ENCODE results near the gene DYNLT4. TPM values are rescaled to one million over a fixed set of nuclear protein-coding genes. Genes with fewer than 3 reads are reported as not detected.
A peak's percentile ranks its signal among the peaks of the same experiment; 100 is the strongest.

The DYNLT4 gene
- total RNA-seq (1 to 10 TPM in 1 of 2 donors, not detected in 1; 1.6 TPM), polyA plus RNA-seq (ENCODE audit: insufficient read length in 6 of 6) (1 to 10 TPM in 2 of 6 donors, under 1 TPM in 4; 0.53 to 1.5 (median 0.85) TPM)
- long read RNA-seq, donor 1, partial matches to known transcripts, result 0 of 3 reads
- long read RNA-seq, donor 1, other reads (novel, unspliced or antisense), result 0 of 3 reads
- long read RNA-seq, donor 2, transcript TCTEX1D4-201 (1 exons, 763 nt), result major isoform, 6 of 6 reads
- long read RNA-seq, donor 2, partial matches to known transcripts, result 0 of 6 reads
- long read RNA-seq, donor 2, other reads (novel, unspliced or antisense), result 0 of 6 reads
- long read RNA-seq, donor 3, partial matches to known transcripts, result 0 of 3 reads
- long read RNA-seq, donor 3, other reads (novel, unspliced or antisense), result 0 of 3 reads
- long read RNA-seq, donor 4, result 0 reads
- long read RNA-seq, donor 5, transcript TCTEX1D4-201 (1 exons, 763 nt), result major isoform, 10 of 10 reads
- long read RNA-seq, donor 5, partial matches to known transcripts, result 0 of 10 reads
- long read RNA-seq, donor 5, other reads (novel, unspliced or antisense), result 0 of 10 reads
- long read RNA-seq, donor 6, partial matches to known transcripts, result 0 of 1 reads
- long read RNA-seq, donor 6, other reads (novel, unspliced or antisense), result 0 of 1 reads
- long read RNA-seq, donor 7, partial matches to known transcripts, result 0 of 3 reads
- long read RNA-seq, donor 7, other reads (novel, unspliced or antisense), result 0 of 3 reads
- long read RNA-seq, donor 8, transcript TCTEX1D4-201 (1 exons, 763 nt), result major isoform, 13 of 13 reads
- long read RNA-seq, donor 8, partial matches to known transcripts, result 0 of 13 reads
- long read RNA-seq, donor 8, other reads (novel, unspliced or antisense), result 0 of 13 reads
- long read RNA-seq, donor 9, result 0 reads
- long read RNA-seq, donor 10, partial matches to known transcripts, result 0 of 3 reads
- long read RNA-seq, donor 10, other reads (novel, unspliced or antisense), result 3 of 3 reads
- long read RNA-seq, donor 11, transcript TCTEX1D4-201 (1 exons, 763 nt), result major isoform, 21 of 21 reads
- long read RNA-seq, donor 11, partial matches to known transcripts, result 0 of 21 reads
- long read RNA-seq, donor 11, other reads (novel, unspliced or antisense), result 0 of 21 reads
- long read RNA-seq, donor 12, transcript TCTEX1D4-201 (1 exons, 763 nt), result major isoform, 8 of 8 reads
- long read RNA-seq, donor 12, partial matches to known transcripts, result 0 of 8 reads
- long read RNA-seq, donor 12, other reads (novel, unspliced or antisense), result 0 of 8 reads

GRCh38 chr1:44806704-44807363 lies at the start of gene DYNLT4:
Gene DYNLT4, minus strand, starts transcription at chr1:44807351. Its CDS starts 683 bp downstream, at chr1:44806668.
- intact Hi-C loops (cut with DNase I), result no loop called here
- TF ChIP-seq CTCF (IDR thresholded peaks at IDR 0.05), result no peak
- Histone ChIP-seq H3K36me3 (peaks cover 0 to 51% of the 10 kb centered on the region in 2 donors), H3K27me3 (no peaks in the 10 kb centered on the region), H3K27ac (peak within 1 kb of the TSS; percentile 97 to 99), H3K4me1 (peaks cover 43 to 100% of the 10 kb centered on the region in 2 donors), H3K9me3 (no peaks in the 10 kb centered on the region), H3K4me3 (peak within 1 kb of the TSS in 1 of 2 donors; percentile 25)
- ATAC-seq, result no peak
- no peak for DNase-seq

DNA sequence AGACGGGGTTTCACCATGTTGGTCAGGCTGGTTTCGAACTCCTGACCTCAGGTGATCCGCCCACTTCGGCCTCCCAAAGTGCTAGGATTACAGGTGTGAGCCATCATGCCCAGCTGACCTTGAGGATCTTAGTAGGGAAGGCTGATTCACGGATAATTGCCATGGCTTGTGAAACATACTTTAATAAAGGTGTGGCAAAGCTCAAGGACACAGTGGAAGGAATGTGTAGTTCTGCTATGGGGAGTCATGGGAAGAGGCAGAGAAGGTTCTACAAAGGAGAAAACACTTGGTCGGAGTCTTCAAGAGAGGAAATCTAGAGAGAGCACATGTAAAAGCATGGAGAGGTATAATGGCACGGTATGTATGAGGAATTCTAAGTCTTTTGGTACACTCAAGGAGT lies 48.6 kb upstream of the DYNLT4 start:
- ATAC-seq, result peak; percentile 90
- H3K36me3 ChIP-seq, result peaks cover 0 to 23% of the 10 kb centered on the region in 2 donors

GRCh38 chr1:44854970-44855369 lies 47.8 kb upstream of the DYNLT4 start:
- no peaks in the 10 kb centered on the region for H3K9me3 ChIP-seq
- no peak for ATAC-seq
- no peaks in the 10 kb centered on the region for H3K4me1 ChIP-seq
- no peak overlapping the region for H3K27ac ChIP-seq
- no peak for DNase-seq
- intact Hi-C loops (cut with DNase I), result loop anchor here in 1 of 2 donors (10.0 kb wide), 1 partner anchor 70 kb away; the partner anchor contains the start of gene BEST4
- TF ChIP-seq CTCF (IDR thresholded peaks at IDR 0.05), result no peak
- no peaks in the 10 kb centered on the region for H3K27me3 ChIP-seq
- no peak overlapping the region for H3K4me3 ChIP-seq
- peaks cover 0 to 30% of the 10 kb centered on the region in 2 donors for H3K36me3 ChIP-seq

More for the DNA sequence above, 48.6 kb upstream of the DYNLT4 start:
- H3K9me3 ChIP-seq, result no peaks in the 10 kb centered on the region
- intact Hi-C loops (cut with DNase I), result loop anchor here in 1 of 2 donors (10.0 kb wide), 1 partner anchor 71 kb away; the partner anchor contains the start of gene BEST4
- no peaks in the 10 kb centered on the region for H3K27me3 ChIP-seq
- DNase-seq, result no peak
- no peaks in the 10 kb centered on the region for H3K4me1 ChIP-seq
- TF ChIP-seq CTCF (IDR thresholded peaks at IDR 0.05), result no peak
- no peak overlapping the region for H3K4me3 ChIP-seq
- H3K27ac ChIP-seq, result no peak overlapping the region

DNA sequence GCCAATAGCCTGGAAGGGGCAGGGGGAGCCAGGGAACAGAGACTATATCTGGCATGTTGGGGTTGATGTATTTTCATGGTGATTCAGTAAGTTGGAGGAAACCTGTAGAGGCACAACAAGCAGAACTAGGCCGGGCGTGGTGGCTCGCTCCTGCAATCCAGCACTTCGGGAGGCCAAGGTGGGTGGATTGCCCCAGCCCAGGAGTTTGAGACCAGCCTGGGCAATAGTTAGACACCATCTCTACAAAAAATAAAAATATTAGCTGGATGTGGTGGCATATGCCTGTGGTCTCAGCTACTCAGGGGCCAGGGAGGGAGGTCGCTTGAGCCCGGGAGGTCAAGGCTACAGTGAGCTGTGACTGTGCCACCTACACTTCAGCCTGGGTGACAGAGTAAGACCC lies 46.0 kb upstream of the DYNLT4 start:
- ATAC-seq (no peak), DNase-seq (no peak)
- Histone ChIP-seq H3K27me3 (no peaks in the 10 kb centered on the region), H3K27ac (no peak overlapping the region), H3K4me3 (no peak overlapping the region), H3K9me3 (no peaks in the 10 kb centered on the region), H3K36me3 (peaks cover 0 to 30% of the 10 kb centered on the region in 2 donors), H3K4me1 (no peaks in the 10 kb centered on the region)
- intact Hi-C loops (cut with DNase I), result loop anchor here in 1 of 2 donors (10.0 kb wide), 1 partner anchor 68 kb away; the partner anchor contains the start of gene BEST4
- TF ChIP-seq CTCF (IDR thresholded peaks at IDR 0.05), result no peak

All from left lung (tissue), 14 donors.